ENCODE results near the gene LRPAP1. TPM values are rescaled to one million over a fixed set of nuclear protein-coding genes. Genes with fewer than 3 reads are reported as not detected.

LRPAP1 gene
- total RNA-seq, 1 donor from 2014 or later, result 68.5 TPM

DNA sequence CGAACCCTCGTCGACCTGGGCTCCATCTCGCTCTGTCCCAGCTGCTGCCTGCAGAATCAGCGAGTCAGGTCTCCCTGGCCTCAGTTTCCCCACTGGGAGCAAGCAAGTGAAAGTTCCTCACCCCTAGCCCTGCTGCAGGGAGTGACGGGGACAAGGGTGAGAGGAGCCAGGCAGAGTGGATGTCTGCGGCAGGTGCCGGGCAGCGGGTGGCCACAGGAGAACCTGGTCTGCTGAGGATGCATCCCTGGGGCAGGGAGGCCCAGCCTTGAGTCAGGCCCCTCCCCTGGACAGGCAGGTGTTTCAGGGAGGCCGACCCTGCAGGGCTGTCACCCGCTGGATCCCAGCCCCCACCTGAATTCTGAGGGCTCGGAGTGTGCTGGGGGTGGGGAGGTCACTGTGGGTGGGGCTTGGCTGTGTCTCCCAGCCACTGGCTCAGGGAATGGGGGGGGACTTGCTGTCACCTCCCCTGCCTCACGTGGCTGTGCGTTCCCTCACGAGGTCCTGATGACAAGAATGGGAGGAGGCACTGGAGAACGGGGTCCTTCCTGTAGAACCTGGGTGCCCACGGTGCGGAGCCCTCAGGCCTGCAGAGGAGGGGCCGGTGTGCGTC is 33.2 kb downstream of the LRPAP1 start:
- Mint-ChIP-seq H3K36me3 (ENCODE audit: unreplicated experiment) (no peaks in the 10 kb centered on the region), H3K9me3 (ENCODE audit: unreplicated experiment) (peaks cover 3% of the 10 kb centered on the region), H3K27me3 (ENCODE audit: unreplicated experiment) (peaks cover 6% of the 10 kb centered on the region), H3K27ac (ENCODE audit: unreplicated experiment) (no peak overlapping the region), H3K4me1 (ENCODE audit: low read depth, unreplicated experiment) (peaks cover 3% of the 10 kb centered on the region), H3K4me3 (ENCODE audit: unreplicated experiment) (no peak overlapping the region)
- TF ChIP-seq, protein P1, sequence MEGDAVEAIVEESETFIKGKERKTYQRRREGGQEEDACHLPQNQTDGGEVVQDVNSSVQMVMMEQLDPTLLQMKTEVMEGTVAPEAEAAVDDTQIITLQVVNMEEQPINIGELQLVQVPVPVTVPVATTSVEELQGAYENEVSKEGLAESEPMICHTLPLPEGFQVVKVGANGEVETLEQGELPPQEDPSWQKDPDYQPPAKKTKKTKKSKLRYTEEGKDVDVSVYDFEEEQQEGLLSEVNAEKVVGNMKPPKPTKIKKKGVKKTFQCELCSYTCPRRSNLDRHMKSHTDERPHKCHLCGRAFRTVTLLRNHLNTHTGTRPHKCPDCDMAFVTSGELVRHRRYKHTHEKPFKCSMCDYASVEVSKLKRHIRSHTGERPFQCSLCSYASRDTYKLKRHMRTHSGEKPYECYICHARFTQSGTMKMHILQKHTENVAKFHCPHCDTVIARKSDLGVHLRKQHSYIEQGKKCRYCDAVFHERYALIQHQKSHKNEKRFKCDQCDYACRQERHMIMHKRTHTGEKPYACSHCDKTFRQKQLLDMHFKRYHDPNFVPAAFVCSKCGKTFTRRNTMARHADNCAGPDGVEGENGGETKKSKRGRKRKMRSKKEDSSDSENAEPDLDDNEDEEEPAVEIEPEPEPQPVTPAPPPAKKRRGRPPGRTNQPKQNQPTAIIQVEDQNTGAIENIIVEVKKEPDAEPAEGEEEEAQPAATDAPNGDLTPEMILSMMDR (IDR thresholded peaks at IDR 0.05; ENCODE audit: partially characterized antibody, unreplicated experiment), result no peak
- no peak for DNase-seq

DNA sequence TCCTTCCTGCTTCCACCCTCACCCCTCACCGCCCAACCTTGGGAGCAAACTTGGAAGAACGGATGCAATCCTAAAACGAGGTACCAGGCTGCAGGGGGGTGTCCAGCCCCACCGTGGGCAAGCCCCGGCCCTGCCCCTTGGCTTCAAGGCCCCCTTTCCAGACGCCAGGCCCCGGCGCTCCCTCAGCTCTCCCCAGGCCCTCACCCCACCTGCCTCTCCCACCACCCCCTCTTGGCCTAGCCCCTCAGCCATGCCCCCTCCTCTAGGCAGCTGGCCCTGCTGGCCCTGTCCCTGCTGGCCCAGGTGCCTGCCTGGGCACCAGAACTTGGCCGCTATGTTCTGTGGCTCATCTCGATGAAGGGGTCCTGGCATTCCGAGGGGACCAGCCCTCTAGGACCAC is 33.8 kb downstream of the LRPAP1 start:
- TF ChIP-seq, protein P1 (IDR thresholded peaks at IDR 0.05; ENCODE audit: partially characterized antibody, unreplicated experiment), result no peak
- Mint-ChIP-seq H3K27ac (ENCODE audit: unreplicated experiment) (no peak overlapping the region), H3K36me3 (ENCODE audit: unreplicated experiment) (no peaks in the 10 kb centered on the region), H3K27me3 (ENCODE audit: unreplicated experiment) (peaks cover 4% of the 10 kb centered on the region), H3K4me1 (ENCODE audit: low read depth, unreplicated experiment) (peaks cover 3% of the 10 kb centered on the region), H3K9me3 (ENCODE audit: unreplicated experiment) (peaks cover 2% of the 10 kb centered on the region), H3K4me3 (ENCODE audit: unreplicated experiment) (no peak overlapping the region)
- DNase-seq, result no peak

DNA sequence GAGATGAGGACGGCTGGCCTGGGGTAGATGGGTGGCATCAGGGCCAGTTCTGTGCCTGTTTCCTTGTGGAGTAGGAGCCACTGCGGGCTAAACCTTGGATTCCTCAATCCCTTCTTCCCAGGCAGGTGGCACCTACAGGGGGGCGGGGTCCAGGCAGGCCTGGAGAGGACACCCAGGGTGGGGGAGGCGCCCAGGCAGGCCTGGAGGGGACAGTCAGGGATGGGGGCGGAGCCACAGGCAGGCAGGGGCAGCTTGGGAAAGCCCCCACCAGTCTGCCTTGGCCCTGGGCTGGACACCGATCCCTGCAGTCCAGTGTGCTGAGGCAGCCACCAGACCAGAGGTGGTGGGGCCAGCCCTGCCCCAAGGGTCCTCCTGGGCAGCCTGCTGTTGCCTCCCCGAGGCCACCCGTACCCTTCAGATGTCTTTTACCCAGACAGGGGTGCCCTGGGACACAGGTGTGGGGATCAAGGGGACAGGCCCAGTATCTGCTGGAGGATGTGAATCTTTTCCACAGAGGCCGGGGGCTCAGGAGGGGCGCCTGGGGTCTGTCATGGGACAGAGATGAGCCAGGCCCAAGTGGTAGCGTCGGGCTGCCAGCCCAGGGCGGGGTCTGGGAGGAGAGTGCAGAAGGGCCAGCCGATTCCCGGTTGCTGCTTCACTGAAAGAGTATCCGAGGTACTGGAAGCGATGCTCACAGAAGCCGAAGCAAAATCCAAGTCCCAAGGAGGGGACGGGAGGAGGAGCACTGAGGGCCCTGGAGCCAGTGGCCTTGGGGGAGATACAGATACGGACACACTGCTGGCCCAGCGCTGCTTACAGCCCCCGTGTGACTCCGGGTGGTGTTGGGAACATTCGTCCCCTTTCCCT is 34.5 kb downstream of the LRPAP1 start:
- Mint-ChIP-seq H3K9me3 (ENCODE audit: unreplicated experiment) (no peaks in the 10 kb centered on the region), H3K27ac (ENCODE audit: unreplicated experiment) (no peak overlapping the region), H3K4me3 (ENCODE audit: unreplicated experiment) (no peak overlapping the region), H3K36me3 (ENCODE audit: unreplicated experiment) (no peaks in the 10 kb centered on the region), H3K27me3 (ENCODE audit: unreplicated experiment) (peaks cover 3% of the 10 kb centered on the region), H3K4me1 (ENCODE audit: low read depth, unreplicated experiment) (peaks cover 3% of the 10 kb centered on the region)
- DNase-seq, result no peak
- TF ChIP-seq, protein P1 (IDR thresholded peaks at IDR 0.05; ENCODE audit: partially characterized antibody, unreplicated experiment), result no peak

DNA sequence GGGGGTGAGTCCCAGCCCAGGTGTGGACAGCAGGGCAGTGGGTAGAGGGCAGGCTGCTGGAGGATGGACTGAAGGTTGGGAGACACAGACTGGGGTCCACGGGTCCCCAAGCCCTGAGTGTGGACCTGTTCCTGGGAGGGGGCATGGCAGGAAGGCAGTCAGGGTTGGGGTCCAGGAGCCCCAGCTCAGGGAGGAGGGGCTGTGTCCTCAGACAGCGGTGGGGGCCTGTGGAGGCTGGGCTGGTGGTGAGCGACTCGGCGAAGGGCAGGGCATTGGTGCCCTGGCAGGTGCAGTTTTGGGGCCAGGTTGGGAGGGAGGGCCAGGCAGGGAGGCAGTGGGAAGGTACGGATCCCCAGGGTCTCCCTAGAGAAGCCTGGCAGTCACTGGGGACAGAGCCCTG is 35.1 kb downstream of the LRPAP1 start:
- no peaks in the 10 kb centered on the region for H3K36me3 Mint-ChIP-seq (ENCODE audit: unreplicated experiment)
- no peak overlapping the region for H3K27ac Mint-ChIP-seq (ENCODE audit: unreplicated experiment)
- H3K4me1 Mint-ChIP-seq (ENCODE audit: low read depth, unreplicated experiment), result peaks cover 3% of the 10 kb centered on the region
- peaks cover 3% of the 10 kb centered on the region for H3K27me3 Mint-ChIP-seq (ENCODE audit: unreplicated experiment)
- H3K4me3 Mint-ChIP-seq (ENCODE audit: unreplicated experiment), result no peak overlapping the region
- TF ChIP-seq, protein P1 (IDR thresholded peaks at IDR 0.05; ENCODE audit: partially characterized antibody, unreplicated experiment), result no peak
- no peak for DNase-seq
- H3K9me3 Mint-ChIP-seq (ENCODE audit: unreplicated experiment), result no peaks in the 10 kb centered on the region

DNA sequence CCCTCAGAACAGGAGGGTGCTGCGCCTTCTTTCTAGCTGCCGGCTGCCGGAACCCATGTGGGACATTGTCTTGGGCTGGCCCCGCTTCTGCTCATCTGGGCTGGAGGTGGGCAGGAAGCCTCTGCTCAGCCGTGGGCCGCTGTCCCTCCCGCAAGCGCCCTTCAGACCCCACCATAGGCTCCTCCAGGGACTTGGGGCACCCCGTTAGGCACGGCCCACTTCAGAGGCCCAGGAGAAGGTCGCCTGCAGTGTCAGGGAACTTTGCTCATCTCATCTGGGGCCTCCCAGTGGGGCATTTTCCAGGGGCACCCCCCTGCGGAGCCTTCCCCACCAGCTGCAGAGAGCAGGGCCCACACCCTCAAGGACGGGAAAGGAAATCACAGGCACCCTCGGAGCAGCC is 36.2 kb downstream of the LRPAP1 start:
- Mint-ChIP-seq H3K4me1 (ENCODE audit: low read depth, unreplicated experiment) (no peaks in the 10 kb centered on the region), H3K9me3 (ENCODE audit: unreplicated experiment) (peaks cover 2% of the 10 kb centered on the region), H3K27ac (ENCODE audit: unreplicated experiment) (no peak overlapping the region), H3K27me3 (ENCODE audit: unreplicated experiment) (peaks cover 5% of the 10 kb centered on the region), H3K4me3 (ENCODE audit: unreplicated experiment) (no peak overlapping the region), H3K36me3 (ENCODE audit: unreplicated experiment) (no peaks in the 10 kb centered on the region)
- TF ChIP-seq, protein P1 (IDR thresholded peaks at IDR 0.05; ENCODE audit: partially characterized antibody, unreplicated experiment), result no peak
- no peak for DNase-seq

Data from glutamatergic neuron (in vitro differentiated cells).